ENCODE data around the gene SCFD2. TPM values are rescaled to one million over a fixed set of nuclear protein-coding genes. Genes with fewer than 3 reads are reported as not detected.

The SCFD2 gene
- polyA plus RNA-seq, 2 of the 4 experiments (the other 2 are of a cell fraction): 7.6 to 10.8 TPM

GRCh38 chr4:52907510-52907909, 458.4 kb downstream of the SCFD2 start:
- POLR2A ChIA-PET: no interaction called here
- no peak for ATAC-seq
- 93% methylated on average over 2 of the region's 2 CpGs for WGBS (ENCODE audit: missing lambda C conversion rate)

GRCh38 chr4:52904421-52904820, 461.4 kb downstream of the SCFD2 start:
- no peak for FAIRE-seq
- CTCF ChIA-PET: no interaction called here
- no peak for DNase-seq (ENCODE audit: low read depth in 1 of 2, low spot score in 1 of 2)
- POLR2A ChIA-PET: no interaction called here
- no peaks in the 10 kb centered on the region for H3K4me1 ChIP-seq
- no peak for ATAC-seq
- no peak overlapping the region for H3K4me3 ChIP-seq
- no peaks in the 10 kb centered on the region for H3K9me3 ChIP-seq
- H3K4me2 ChIP-seq: no peak overlapping the region
- no peak overlapping the region for H3K27ac ChIP-seq
- WGBS (ENCODE audit: missing lambda C conversion rate): 67% methylated on average over 4 of the region's 4 CpGs
- TF ChIP-seq GATA3 (IDR thresholded peaks at IDR 0.05; ENCODE audit: borderline replicate concordance): no peak
- no peak for TF ChIP-seq ZFP36 (IDR thresholded peaks at IDR 0.05; ENCODE audit: borderline replicate concordance, partially characterized antibody)
- no peak for TF ChIP-seq FOSB (CRISPR knock-in tag; IDR thresholded peaks at IDR 0.05)
- no peak for TF ChIP-seq FOSL2 (IDR thresholded peaks at IDR 0.05)
- TF ChIP-seq FOSL2 (CRISPR knock-in tag; IDR thresholded peaks at IDR 0.05): no peak
- no peak for TF ChIP-seq SREBF2 (IDR thresholded peaks at IDR 0.05)
- TF ChIP-seq TP53 (CRISPR knock-in tag; IDR thresholded peaks at IDR 0.05): no peak
- TF ChIP-seq MAZ (IDR thresholded peaks at IDR 0.05; ENCODE audit: borderline replicate concordance, low read depth, low read length): no peak
- TF ChIP-seq CHD4 (IDR thresholded peaks at IDR 0.05; ENCODE audit: borderline replicate concordance): no peak
- no peak for TF ChIP-seq NPAS2 (CRISPR knock-in tag; IDR thresholded peaks at IDR 0.05; ENCODE audit: borderline replicate concordance)
- no peak for TF ChIP-seq EHF (CRISPR knock-in tag; IDR thresholded peaks at IDR 0.05)
- no peak for TF ChIP-seq ELK1 (IDR thresholded peaks at IDR 0.05; ENCODE audit: low read depth, low read length)
- no peak for TF ChIP-seq REST (IDR thresholded peaks at IDR 0.05)
- TF ChIP-seq RARB (CRISPR knock-in tag; IDR thresholded peaks at IDR 0.05): no peak
- TF ChIP-seq CBX8 (IDR thresholded peaks at IDR 0.05): no peak
- no peak for TF ChIP-seq HMGXB4 (CRISPR knock-in tag; IDR thresholded peaks at IDR 0.05; ENCODE audit: borderline replicate concordance)
- no peak for TF ChIP-seq HES2 (IDR thresholded peaks at IDR 0.05)

More at GRCh38 chr4:52907510-52907909, 458.4 kb downstream of the SCFD2 start:
- DNase-seq (ENCODE audit: low read depth in 1 of 2, low spot score in 1 of 2) (no peak), FAIRE-seq (no peak)
- CTCF ChIA-PET: interaction anchor here (2.0 kb wide), 1 partner anchor 1325 kb away, joined by 4 read pairs; no protein-coding TSS in a partner anchor
- TF ChIP-seq POLR2AphosphoS2 (conservative IDR thresholded peaks at IDR 0.05; ENCODE audit: low read length) (no peak), BHLHE40 (IDR thresholded peaks at IDR 0.05; ENCODE audit: low read depth, low read length) (no peak), PBX3 (IDR thresholded peaks at IDR 0.05) (no peak), MAFK (IDR thresholded peaks at IDR 0.05; ENCODE audit: partially characterized antibody) (no peak), RAD21 (conservative IDR thresholded peaks at IDR 0.05 in 1 of 2, IDR thresholded peaks at IDR 0.05 in 1 of 2) (no peak), ELK1 (IDR thresholded peaks at IDR 0.05; ENCODE audit: low read depth, low read length) (no peak), USF2 (IDR thresholded peaks at IDR 0.05) (no peak), NPAS2 (CRISPR knock-in tag; IDR thresholded peaks at IDR 0.05; ENCODE audit: borderline replicate concordance) (no peak), GATA3 (IDR thresholded peaks at IDR 0.05; ENCODE audit: borderline replicate concordance) (no peak), NR3C1 (IDR thresholded peaks at IDR 0.05) (no peak), FOSL2 (IDR thresholded peaks at IDR 0.05) (no peak), FOSL2 (CRISPR knock-in tag; IDR thresholded peaks at IDR 0.05) (no peak), TP53 (CRISPR knock-in tag; IDR thresholded peaks at IDR 0.05) (no peak)
- Histone ChIP-seq H3K4me2 (no peak overlapping the region), H3K4me1 (no peaks in the 10 kb centered on the region), H3K4me3 (no peak overlapping the region), H3K9me3 (no peaks in the 10 kb centered on the region), H3K27ac (no peak overlapping the region)
